ENCODE data around the gene DCUN1D1.

GRCh38 chr3:182889948-182890629, 90.2 kb downstream of the DCUN1D1 start:
- TF ChIP-seq KLF13 (CRISPR knock-in tag; IDR thresholded peaks at IDR 0.05) (no peak), XBP1 (CRISPR knock-in tag; IDR thresholded peaks at IDR 0.05) (no peak), CTCF (CRISPR knock-in tag; IDR thresholded peaks at IDR 0.05) (no peak), TFE3 (CRISPR knock-in tag; IDR thresholded peaks at IDR 0.05) (no peak), ZNF557 (CRISPR knock-in tag; IDR thresholded peaks at IDR 0.05) (no peak), MYNN (CRISPR knock-in tag; IDR thresholded peaks at IDR 0.05; ENCODE audit: low read depth) (no peak), ZNF225 (CRISPR knock-in tag; IDR thresholded peaks at IDR 0.05) (no peak), EEA1 (CRISPR knock-in tag; IDR thresholded peaks at IDR 0.05; ENCODE audit: borderline replicate concordance) (no peak), KLF16 (CRISPR knock-in tag; IDR thresholded peaks at IDR 0.05) (no peak), FOXC1 (CRISPR knock-in tag; IDR thresholded peaks at IDR 0.05; ENCODE audit: borderline replicate concordance) (no peak)
